Measurements from ENCODE around the gene CAB39L. TPM values are rescaled to one million over a fixed set of nuclear protein-coding genes. Genes with fewer than 3 reads are reported as not detected.

Gene CAB39L
- total RNA-seq, 2 donors from 2014 or later: 6.1 to 14.5 TPM

DNA sequence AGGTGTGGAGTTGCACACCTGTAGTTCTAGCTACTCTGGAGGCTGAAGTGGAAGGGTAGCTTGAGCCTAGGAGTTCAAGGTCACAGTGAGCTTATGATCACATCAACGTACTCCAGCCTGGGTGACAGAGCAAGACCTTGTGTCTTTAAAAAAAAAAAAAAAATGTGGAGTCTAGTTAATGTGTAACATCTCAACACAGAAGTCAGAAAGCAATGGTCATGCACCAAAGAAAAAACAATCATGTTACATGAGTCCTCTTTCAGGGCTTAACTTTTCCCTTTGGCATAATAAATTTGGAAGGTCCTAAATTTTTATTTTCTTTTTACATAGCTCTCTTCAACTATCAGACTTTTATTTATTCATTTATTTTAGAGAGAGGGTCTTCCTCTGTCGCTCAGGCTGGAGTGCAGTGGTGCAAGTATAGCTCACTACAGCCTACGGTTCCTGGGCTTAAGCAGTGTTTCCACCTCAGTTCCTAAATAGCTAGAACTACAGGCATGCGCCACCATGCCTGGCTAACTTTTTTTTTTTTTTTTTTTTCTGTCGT is 22.5 kb upstream of the CAB39L start:
- H3K36me3 ChIP-seq: no peaks in the 10 kb centered on the region

DNA sequence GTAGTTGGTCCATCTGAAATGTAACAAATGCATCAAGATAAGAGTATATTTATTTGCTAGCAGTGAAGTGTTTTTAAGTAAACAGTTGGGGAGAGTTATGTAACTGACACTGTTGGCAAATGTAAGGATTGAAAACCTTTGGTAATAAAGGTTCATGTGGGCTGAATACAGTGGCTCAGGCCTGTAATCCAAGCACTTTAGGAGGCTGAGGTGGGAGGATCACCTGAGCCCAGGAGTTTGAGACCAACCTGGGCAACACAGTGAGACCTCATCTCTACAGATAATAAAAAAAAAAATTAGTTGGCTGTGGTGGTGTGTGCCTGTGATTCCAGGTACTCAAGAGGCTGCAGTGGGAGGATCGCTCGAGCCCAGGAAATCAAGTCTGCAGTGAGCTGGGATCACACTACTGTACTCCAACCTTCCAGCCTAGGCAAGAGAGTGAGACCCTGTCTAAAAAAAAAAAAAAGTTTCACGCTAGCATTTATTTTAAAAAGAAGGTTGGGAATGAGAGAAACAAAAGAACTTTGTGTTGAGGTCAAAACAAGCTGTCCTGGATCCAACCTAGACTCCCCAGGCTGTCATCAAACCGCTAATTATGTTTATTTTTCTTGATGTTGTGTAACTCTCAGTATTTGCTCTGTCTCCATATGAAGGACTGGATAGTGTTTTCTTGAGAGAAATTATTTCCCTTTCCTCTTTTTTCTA is 20.9 kb upstream of the CAB39L start:
- intact Hi-C loops (cut with DNase I): no loop called here
- no peak for DNase-seq
- Histone ChIP-seq H3K4me1 (no peaks in the 10 kb centered on the region), H3K4me3 (no peak overlapping the region), H3K36me3 (no peaks in the 10 kb centered on the region), H3K9ac (ENCODE audit: low read depth in 2 of 2, low read length in 2 of 2) (no peak overlapping the region), H3K27ac (no peak overlapping the region), H3K27me3 (no peaks in the 10 kb centered on the region), H3K9me3 (no peaks in the 10 kb centered on the region)
- TF ChIP-seq CTCF (IDR thresholded peaks at IDR 0.05): no peak

More for the DNA sequence above, 22.5 kb upstream of the CAB39L start:
- no peaks in the 10 kb centered on the region for H3K27me3 ChIP-seq
- TF ChIP-seq CTCF (IDR thresholded peaks at IDR 0.05): no peak
- H3K4me1 ChIP-seq: no peaks in the 10 kb centered on the region
- H3K27ac ChIP-seq: no peak overlapping the region
- H3K9ac ChIP-seq (ENCODE audit: low read depth in 2 of 2, low read length in 2 of 2): no peak overlapping the region
- intact Hi-C loops (cut with DNase I): no loop called here
- H3K4me3 ChIP-seq: no peak overlapping the region
- no peaks in the 10 kb centered on the region for H3K9me3 ChIP-seq
- DNase-seq: no peak

- Histone ChIP-seq H3K27me3 (no peaks in the 10 kb centered on the region), H3K36me3 (no peaks in the 10 kb centered on the region), H3K4me3 (no peak overlapping the region), H3K9me3 (no peaks in the 10 kb centered on the region), H3K4me1 (no peaks in the 10 kb centered on the region), H3K27ac (no peak overlapping the region), H3K9ac (ENCODE audit: low read depth in 2 of 2, low read length in 2 of 2) (no peak overlapping the region)
- intact Hi-C loops (cut with DNase I): no loop called here
- DNase-seq: no peak
- TF ChIP-seq CTCF (IDR thresholded peaks at IDR 0.05): no peak
These were observed 20.2 kb upstream of the CAB39L start for GRCh38 chr13:49464085-49464484.

DNA sequence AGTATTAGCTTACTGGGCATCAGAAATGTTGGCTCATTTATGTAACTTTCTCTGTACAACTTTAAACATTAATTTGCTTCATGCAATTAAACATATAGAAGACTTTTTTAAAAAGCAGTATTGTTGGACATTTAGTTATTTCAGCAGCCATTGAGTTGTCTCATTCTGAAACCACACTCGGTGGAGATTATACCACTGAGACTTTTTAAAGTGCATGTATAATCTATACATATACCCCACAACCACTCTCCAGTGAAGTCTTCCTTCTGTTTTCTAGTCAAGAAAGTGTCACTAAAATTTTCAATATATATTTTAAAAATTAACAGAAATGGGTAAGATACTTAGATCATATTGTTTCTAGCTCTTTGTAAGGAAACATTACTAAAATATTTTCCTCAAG is 15.7 kb upstream of the CAB39L start:
- no peak overlapping the region for H3K9ac ChIP-seq (ENCODE audit: low read depth in 2 of 2, low read length in 2 of 2)
- DNase-seq: no peak
- no peaks in the 10 kb centered on the region for H3K36me3 ChIP-seq
- no peaks in the 10 kb centered on the region for H3K4me1 ChIP-seq
- H3K4me3 ChIP-seq: no peak overlapping the region
- no peaks in the 10 kb centered on the region for H3K27me3 ChIP-seq
- no peak for TF ChIP-seq CTCF (IDR thresholded peaks at IDR 0.05)
- H3K9me3 ChIP-seq: no peaks in the 10 kb centered on the region
- H3K27ac ChIP-seq: no peak overlapping the region
- intact Hi-C loops (cut with DNase I): no loop called here

DNA sequence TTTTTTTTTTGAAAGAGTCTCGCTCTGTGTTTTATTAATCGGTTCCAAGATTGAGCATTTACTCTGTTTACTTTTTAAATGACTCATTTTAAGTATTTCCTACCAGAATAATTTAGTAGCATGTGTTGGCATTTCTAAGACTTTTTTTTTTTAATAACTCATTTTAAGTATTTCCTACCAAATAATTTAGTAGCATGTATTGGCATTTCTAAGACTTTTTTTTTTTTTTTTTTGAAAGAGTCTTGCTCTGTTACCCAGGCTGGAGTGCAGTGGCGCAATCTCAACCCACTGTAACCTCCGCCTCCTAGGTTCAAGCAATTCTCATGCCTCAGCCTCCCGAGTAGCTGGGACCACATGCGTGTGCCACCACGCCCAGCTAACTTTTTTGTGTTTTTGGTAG is 13.4 kb upstream of the CAB39L start:
- H3K36me3 ChIP-seq: no peaks in the 10 kb centered on the region
- DNase-seq: no peak
- H3K27me3 ChIP-seq: no peaks in the 10 kb centered on the region
- no peaks in the 10 kb centered on the region for H3K4me1 ChIP-seq
- intact Hi-C loops (cut with DNase I): no loop called here
- no peak overlapping the region for H3K9ac ChIP-seq (ENCODE audit: low read depth in 2 of 2, low read length in 2 of 2)
- H3K4me3 ChIP-seq: no peak overlapping the region
- H3K27ac ChIP-seq: no peak overlapping the region
- H3K9me3 ChIP-seq: no peaks in the 10 kb centered on the region
- TF ChIP-seq CTCF (IDR thresholded peaks at IDR 0.05): no peak
